SK-N-MC (cell line): ENCODE results near the gene LOXL1.

ENCODE experiments used
- EZH2 ChIP-seq: fragments of 200-600 bp; sonication (generic); IDR thresholded peaks from one replicate; pipeline ENCODE4 v1.6.1; 2017; ENCODE audit warnings: antibody characterized with exemption
- FOXP2 ChIP-seq: optimal IDR thresholded peaks from 2 replicates; pipeline ENCODE3; 2011; ENCODE audit warnings: mild to moderate bottlenecking, moderate library complexity; ENCODE audit not compliant: insufficient read depth; ENCODE audit errors: extremely low read length, control extremely low read depth
- POLR2AphosphoS5 ChIP-seq: IDR thresholded peaks from 2 replicates; pipeline ENCODE4 v1.6.1; 2012; ENCODE audit warnings: mild to moderate bottlenecking, low read depth, low read length, borderline replicate concordance

DNA sequence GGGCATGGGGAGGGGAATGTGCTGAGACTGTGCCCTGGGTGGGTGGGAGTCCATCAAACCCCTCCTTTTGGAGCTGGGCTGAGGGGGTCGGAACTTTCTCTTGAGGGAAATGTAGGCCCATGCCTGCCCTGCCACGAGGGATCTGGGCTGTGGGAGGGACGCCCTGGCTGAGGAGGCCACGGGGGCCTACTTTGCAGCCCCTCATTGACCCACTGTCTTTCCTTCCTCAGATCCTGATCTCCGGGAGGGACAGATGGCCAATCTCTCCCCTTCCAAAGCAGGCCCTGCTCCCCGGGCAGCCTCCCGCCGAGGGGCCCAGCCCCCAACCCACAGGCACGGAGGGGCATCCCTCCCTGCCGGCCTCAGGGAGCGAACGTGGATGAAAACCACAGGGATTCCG, 25.3 kb downstream of the LOXL1 start:
- no peak for TF ChIP-seq EZH2
- no peak for TF ChIP-seq POLR2AphosphoS5
- no peak for TF ChIP-seq FOXP2
